ENCODE results near the gene FGFR4.

The FGFR4 gene

DNA sequence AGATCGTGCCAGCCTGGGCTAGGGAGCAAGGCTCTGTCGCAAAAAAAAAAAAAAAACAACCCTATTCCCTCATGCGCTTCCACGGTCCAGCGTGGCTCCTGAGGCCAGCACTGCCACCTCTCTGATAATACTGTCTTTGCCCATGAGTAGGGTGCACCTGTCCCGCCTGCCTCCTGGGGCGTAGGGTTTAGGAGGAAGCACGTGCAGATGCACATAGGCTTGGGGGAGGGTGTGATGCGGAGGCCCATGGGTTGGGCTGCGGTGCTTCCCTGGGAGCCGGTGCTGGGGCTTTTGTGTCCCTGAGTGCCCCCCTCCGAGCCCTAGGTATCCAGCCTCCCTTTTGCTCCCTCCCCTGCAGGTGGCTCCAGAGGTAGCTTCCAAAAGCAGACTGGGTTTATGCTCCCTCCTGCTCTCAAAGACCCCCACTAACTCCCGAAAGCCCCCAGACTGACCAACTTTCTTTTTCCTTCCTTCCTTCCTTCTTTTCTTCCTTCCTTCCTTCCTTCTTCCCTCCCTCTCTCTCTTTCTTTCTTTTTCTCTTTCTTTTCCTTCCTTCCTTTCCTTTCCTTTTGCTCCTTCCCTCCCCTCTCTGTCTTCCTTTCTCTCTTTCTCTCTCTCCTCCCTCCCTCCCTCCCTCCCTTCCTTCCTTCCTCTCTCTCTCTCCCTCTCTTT, 12.8 kb downstream of the FGFR4 start:
- Histone ChIP-seq H3K36me3 (ENCODE audit: low read length) (no peaks in the 10 kb centered on the region), H3K27ac (ENCODE audit: low read depth, low read length) (no peak overlapping the region), H2AFZ (ENCODE audit: low read depth, low read length, severe bottlenecking) (no peak overlapping the region), H3K9me2 (replicated peaks; ENCODE audit: insufficient read depth, low read length) (no peaks in the 10 kb centered on the region), H3K27me3 (ENCODE audit: low read length) (no peaks in the 10 kb centered on the region), H3F3A (ENCODE audit: insufficient read depth) (no peaks in the 10 kb centered on the region), H3K9me3 (ENCODE audit: insufficient read depth, low read length) (no peaks in the 10 kb centered on the region), H3K4me2 (ENCODE audit: low read depth, low read length, poor library complexity, severe bottlenecking) (no peak overlapping the region), H3K79me2 (ENCODE audit: insufficient read depth, low read length) (no peaks in the 10 kb centered on the region), H3K9ac (ENCODE audit: low read length) (no peak overlapping the region), H4K20me1 (ENCODE audit: low read depth, low read length) (no peaks in the 10 kb centered on the region), H3K4me3 (ENCODE audit: insufficient read depth, low read length, poor library complexity, severe bottlenecking) (no peak overlapping the region)
- TF ChIP-seq EZH2phosphoT487 (conservative IDR thresholded peaks at IDR 0.05; ENCODE audit: low read length) = no peak
- TF ChIP-seq, protein P1, sequence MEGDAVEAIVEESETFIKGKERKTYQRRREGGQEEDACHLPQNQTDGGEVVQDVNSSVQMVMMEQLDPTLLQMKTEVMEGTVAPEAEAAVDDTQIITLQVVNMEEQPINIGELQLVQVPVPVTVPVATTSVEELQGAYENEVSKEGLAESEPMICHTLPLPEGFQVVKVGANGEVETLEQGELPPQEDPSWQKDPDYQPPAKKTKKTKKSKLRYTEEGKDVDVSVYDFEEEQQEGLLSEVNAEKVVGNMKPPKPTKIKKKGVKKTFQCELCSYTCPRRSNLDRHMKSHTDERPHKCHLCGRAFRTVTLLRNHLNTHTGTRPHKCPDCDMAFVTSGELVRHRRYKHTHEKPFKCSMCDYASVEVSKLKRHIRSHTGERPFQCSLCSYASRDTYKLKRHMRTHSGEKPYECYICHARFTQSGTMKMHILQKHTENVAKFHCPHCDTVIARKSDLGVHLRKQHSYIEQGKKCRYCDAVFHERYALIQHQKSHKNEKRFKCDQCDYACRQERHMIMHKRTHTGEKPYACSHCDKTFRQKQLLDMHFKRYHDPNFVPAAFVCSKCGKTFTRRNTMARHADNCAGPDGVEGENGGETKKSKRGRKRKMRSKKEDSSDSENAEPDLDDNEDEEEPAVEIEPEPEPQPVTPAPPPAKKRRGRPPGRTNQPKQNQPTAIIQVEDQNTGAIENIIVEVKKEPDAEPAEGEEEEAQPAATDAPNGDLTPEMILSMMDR (IDR thresholded peaks at IDR 0.05; ENCODE audit: insufficient read depth, low read length, poor library complexity, severe bottlenecking) = no peak

DNA sequence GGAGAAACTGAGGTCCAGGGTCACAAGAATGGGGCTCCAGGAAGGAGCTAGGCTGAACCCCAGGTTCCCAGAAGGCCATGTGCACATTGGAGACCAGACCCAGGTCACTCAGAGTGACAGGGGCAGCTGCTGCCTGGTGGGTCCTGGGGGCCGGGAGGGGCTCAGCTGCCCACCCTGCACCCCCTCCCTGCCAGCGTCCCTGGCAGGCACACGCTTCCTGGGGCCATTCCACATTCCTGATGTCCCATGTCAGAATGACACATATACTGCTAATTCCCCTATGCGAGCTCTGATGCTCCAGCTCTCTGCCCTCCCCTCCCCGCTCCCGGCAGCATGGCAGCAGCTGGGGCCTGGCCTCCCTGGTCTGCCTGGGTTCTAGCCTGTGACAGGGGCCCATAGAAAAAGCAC, 14.0 kb downstream of the FGFR4 start:
- H3K27me3 ChIP-seq (ENCODE audit: low read length) = no peaks in the 10 kb centered on the region
- no peak overlapping the region for H3K4me3 ChIP-seq (ENCODE audit: insufficient read depth, low read length, poor library complexity, severe bottlenecking)
- no peak overlapping the region for H2AFZ ChIP-seq (ENCODE audit: low read depth, low read length, severe bottlenecking)
- H4K20me1 ChIP-seq (ENCODE audit: low read depth, low read length) = no peaks in the 10 kb centered on the region
- H3K79me2 ChIP-seq (ENCODE audit: insufficient read depth, low read length) = no peaks in the 10 kb centered on the region
- H3K9me3 ChIP-seq (ENCODE audit: insufficient read depth, low read length) = no peaks in the 10 kb centered on the region
- H3K4me2 ChIP-seq (ENCODE audit: low read depth, low read length, poor library complexity, severe bottlenecking) = no peak overlapping the region
- no peaks in the 10 kb centered on the region for H3K9me2 ChIP-seq (replicated peaks; ENCODE audit: insufficient read depth, low read length)
- H3K9ac ChIP-seq (ENCODE audit: low read length) = no peak overlapping the region
- H3K27ac ChIP-seq (ENCODE audit: low read depth, low read length) = no peak overlapping the region
- no peaks in the 10 kb centered on the region for H3F3A ChIP-seq (ENCODE audit: insufficient read depth)
- H3K36me3 ChIP-seq (ENCODE audit: low read length) = no peaks in the 10 kb centered on the region
- TF ChIP-seq, protein P1 (IDR thresholded peaks at IDR 0.05; ENCODE audit: insufficient read depth, low read length, poor library complexity, severe bottlenecking) = no peak
- no peak for TF ChIP-seq EZH2phosphoT487 (conservative IDR thresholded peaks at IDR 0.05; ENCODE audit: low read length)

DNA sequence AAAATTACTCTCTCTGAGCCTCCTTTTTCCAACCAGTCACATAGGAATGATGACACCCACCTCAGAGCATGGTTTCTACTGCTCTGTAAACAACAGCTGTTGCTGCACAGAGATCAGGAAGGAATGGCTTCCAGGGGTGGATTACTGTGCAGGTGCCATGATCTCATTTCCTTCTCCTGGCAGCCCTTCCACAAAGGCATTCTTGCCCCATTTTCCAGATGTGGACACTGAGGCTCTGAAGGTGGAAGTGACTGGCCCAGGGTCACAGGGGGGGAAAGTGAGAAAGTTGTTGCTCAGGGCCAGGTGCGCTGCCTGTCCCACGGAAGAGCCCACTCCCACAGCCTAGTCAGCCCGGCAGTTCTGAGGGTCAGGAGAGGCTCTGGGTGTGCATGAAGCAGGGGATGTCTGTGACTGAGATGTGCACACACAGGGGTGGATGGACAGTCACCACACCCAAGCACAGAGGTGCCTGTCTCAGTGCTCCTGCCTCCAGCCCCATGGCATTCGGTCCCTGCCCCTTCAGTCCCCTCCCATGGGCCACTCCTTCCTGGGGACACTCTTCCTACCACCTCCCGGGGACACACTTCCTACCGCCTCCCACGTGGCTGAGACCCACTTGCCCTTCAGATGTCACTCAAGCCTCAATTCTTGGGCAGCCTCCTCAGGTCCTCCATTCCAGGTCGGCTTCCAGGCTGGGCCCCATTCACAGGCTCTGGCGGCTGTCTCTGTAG, 17.0 kb downstream of the FGFR4 start:
- H3K9ac ChIP-seq (ENCODE audit: low read length) = no peak overlapping the region
- no peaks in the 10 kb centered on the region for H3K79me2 ChIP-seq (ENCODE audit: insufficient read depth, low read length)
- H3K4me3 ChIP-seq (ENCODE audit: insufficient read depth, low read length, poor library complexity, severe bottlenecking) = no peak overlapping the region
- H3K9me3 ChIP-seq (ENCODE audit: insufficient read depth, low read length) = no peaks in the 10 kb centered on the region
- H3K36me3 ChIP-seq (ENCODE audit: low read length) = no peaks in the 10 kb centered on the region
- H3K27ac ChIP-seq (ENCODE audit: low read depth, low read length) = no peak overlapping the region
- H3F3A ChIP-seq (ENCODE audit: insufficient read depth) = no peaks in the 10 kb centered on the region
- no peaks in the 10 kb centered on the region for H4K20me1 ChIP-seq (ENCODE audit: low read depth, low read length)
- no peak for TF ChIP-seq EZH2phosphoT487 (conservative IDR thresholded peaks at IDR 0.05; ENCODE audit: low read length)
- TF ChIP-seq, protein P1 (IDR thresholded peaks at IDR 0.05; ENCODE audit: insufficient read depth, low read length, poor library complexity, severe bottlenecking) = no peak
- H3K4me2 ChIP-seq (ENCODE audit: low read depth, low read length, poor library complexity, severe bottlenecking) = no peak overlapping the region
- H3K27me3 ChIP-seq (ENCODE audit: low read length) = no peaks in the 10 kb centered on the region
- no peak overlapping the region for H2AFZ ChIP-seq (ENCODE audit: low read depth, low read length, severe bottlenecking)
- H3K9me2 ChIP-seq (replicated peaks; ENCODE audit: insufficient read depth, low read length) = no peaks in the 10 kb centered on the region

Data from SU-DHL-6 (cell line).